GM12878 (cell line): ENCODE data around the gene NSUN7.

ENCODE experiments used
- FOXM1 ChIP-seq: IDR thresholded peaks from 2 replicates; pipeline ENCODE4 v1.6.1; 2012; ENCODE audit warnings: low read depth, mild to moderate bottlenecking, inconsistent platforms, low read length, moderate library complexity
- MYC ChIP-seq: IDR thresholded peaks from 2 replicates; pipeline ENCODE4 v1.6.1; 2011; ENCODE audit warnings: mild to moderate bottlenecking, low read length, moderate library complexity, inconsistent platforms; ENCODE audit not compliant: insufficient read depth, insufficient replicate concordance, insufficient read length, severe bottlenecking
- POLR2A ChIP-seq: IDR thresholded peaks from 2 replicates; pipeline ENCODE4 v1.6.1; 2011; ENCODE audit warnings: low read depth, mild to moderate bottlenecking, low read length
- POLR2AphosphoS5 ChIP-seq: IDR thresholded peaks from 2 replicates; pipeline ENCODE4 v1.6.1; 2011; ENCODE audit warnings: mild to moderate bottlenecking, low read length, inconsistent platforms
- SPI1 ChIP-seq: IDR thresholded peaks from 2 replicates; pipeline ENCODE4 v1.6.1; 2011; ENCODE audit warnings: low read depth, mild to moderate bottlenecking, low read length, moderate library complexity, borderline replicate concordance; ENCODE audit not compliant: insufficient read depth
- SREBF2 ChIP-seq: IDR thresholded peaks from 2 replicates; pipeline ENCODE4 v1.6.1; 2012; ENCODE audit warnings: mild to moderate bottlenecking, low read length
- TF ChIP-seq, protein P1 (sequence below): fragments of 450-650 bp; IDR thresholded peaks from 2 replicates; pipeline ENCODE4 v1.6.1; 2017; ENCODE audit warnings: mild to moderate bottlenecking
- TF ChIP-seq, protein P2 (sequence below), 3 experiments: IDR thresholded peaks in 2 of 3; conservative IDR thresholded peaks in 1 of 3; 2 replicates each; pipeline ENCODE4 v1.5.1; 2011; ENCODE audit warnings: low read depth in 3 of 3, low read length in 3 of 3, mild to moderate bottlenecking in 3 of 3, control low read depth in 2 of 3, moderate library complexity in 2 of 3, inconsistent platforms in 1 of 3, mixed read lengths in 1 of 3; ENCODE audit not compliant: control insufficient read depth in 2 of 3, insufficient read depth in 1 of 3; ENCODE audit errors: extremely low read depth in 1 of 3
- TF ChIP-seq, protein P3 (sequence below): IDR thresholded peaks from 2 replicates; pipeline ENCODE4 v1.6.1; 2012; ENCODE audit warnings: low read depth, low read length, improper control_type of control experiment

DNA sequence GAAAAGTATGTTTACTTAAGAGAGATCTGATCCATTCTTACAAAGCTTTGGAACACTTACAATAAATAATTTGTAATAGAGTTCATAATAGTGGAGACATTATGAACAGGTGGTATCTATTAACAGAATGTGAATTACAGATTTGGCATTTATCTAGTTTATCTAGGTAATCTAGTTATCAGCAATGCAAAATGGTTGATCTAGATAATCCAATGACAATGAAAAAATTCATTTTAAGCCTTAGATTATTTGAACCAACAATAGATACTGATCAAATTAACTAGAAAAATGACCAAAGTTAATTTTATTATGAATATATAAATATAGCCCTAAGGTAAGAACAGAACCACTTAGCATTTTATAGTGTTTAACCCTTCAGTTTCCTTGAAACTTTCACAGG, 10.4 kb upstream of the NSUN7 start:
- TF ChIP-seq SPI1 = no peak
- no peak for TF ChIP-seq POLR2A
- TF ChIP-seq, protein P1, sequence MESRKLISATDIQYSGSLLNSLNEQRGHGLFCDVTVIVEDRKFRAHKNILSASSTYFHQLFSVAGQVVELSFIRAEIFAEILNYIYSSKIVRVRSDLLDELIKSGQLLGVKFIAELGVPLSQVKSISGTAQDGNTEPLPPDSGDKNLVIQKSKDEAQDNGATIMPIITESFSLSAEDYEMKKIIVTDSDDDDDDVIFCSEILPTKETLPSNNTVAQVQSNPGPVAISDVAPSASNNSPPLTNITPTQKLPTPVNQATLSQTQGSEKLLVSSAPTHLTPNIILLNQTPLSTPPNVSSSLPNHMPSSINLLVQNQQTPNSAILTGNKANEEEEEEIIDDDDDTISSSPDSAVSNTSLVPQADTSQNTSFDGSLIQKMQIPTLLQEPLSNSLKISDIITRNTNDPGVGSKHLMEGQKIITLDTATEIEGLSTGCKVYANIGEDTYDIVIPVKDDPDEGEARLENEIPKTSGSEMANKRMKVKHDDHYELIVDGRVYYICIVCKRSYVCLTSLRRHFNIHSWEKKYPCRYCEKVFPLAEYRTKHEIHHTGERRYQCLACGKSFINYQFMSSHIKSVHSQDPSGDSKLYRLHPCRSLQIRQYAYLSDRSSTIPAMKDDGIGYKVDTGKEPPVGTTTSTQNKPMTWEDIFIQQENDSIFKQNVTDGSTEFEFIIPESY = no peak
- TF ChIP-seq, protein P2, sequence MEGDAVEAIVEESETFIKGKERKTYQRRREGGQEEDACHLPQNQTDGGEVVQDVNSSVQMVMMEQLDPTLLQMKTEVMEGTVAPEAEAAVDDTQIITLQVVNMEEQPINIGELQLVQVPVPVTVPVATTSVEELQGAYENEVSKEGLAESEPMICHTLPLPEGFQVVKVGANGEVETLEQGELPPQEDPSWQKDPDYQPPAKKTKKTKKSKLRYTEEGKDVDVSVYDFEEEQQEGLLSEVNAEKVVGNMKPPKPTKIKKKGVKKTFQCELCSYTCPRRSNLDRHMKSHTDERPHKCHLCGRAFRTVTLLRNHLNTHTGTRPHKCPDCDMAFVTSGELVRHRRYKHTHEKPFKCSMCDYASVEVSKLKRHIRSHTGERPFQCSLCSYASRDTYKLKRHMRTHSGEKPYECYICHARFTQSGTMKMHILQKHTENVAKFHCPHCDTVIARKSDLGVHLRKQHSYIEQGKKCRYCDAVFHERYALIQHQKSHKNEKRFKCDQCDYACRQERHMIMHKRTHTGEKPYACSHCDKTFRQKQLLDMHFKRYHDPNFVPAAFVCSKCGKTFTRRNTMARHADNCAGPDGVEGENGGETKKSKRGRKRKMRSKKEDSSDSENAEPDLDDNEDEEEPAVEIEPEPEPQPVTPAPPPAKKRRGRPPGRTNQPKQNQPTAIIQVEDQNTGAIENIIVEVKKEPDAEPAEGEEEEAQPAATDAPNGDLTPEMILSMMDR (IDR thresholded peaks at IDR 0.05 in 2 of 3, conservative IDR thresholded peaks at IDR 0.05 in 1 of 3; ENCODE audit: control insufficient read depth in 2 of 3, extremely low read depth in 1 of 3, insufficient read depth in 1 of 3, low read depth in 3 of 3, low read length in 3 of 3) = no peak
- TF ChIP-seq POLR2AphosphoS5 = no peak
- TF ChIP-seq FOXM1 = no peak
- TF ChIP-seq MYC = no peak
- no peak for TF ChIP-seq SREBF2
- TF ChIP-seq, protein P3, sequence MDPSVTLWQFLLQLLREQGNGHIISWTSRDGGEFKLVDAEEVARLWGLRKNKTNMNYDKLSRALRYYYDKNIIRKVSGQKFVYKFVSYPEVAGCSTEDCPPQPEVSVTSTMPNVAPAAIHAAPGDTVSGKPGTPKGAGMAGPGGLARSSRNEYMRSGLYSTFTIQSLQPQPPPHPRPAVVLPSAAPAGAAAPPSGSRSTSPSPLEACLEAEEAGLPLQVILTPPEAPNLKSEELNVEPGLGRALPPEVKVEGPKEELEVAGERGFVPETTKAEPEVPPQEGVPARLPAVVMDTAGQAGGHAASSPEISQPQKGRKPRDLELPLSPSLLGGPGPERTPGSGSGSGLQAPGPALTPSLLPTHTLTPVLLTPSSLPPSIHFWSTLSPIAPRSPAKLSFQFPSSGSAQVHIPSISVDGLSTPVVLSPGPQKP = no peak
